Fibroblast of lung (primary cell): ENCODE data around the gene GNG3. TPM values are rescaled to one million over a fixed set of nuclear protein-coding genes. Genes with fewer than 3 reads are reported as not detected.
"Not testable (repeated sequence)": the region's sequence is repeated elsewhere in the genome, so short reads cannot be mapped to it uniquely, and the experiment has no call there.

ENCODE experiments used
- DNase-seq, 2 donors: peaks; one replicate each; pipeline versions ENCODE4 v3.0.0 to v3.0.0-alpha.2; 2010; ENCODE audit warnings: low read depth in 2 of 2
- H2AFZ ChIP-seq: 2 replicates; pipeline ENCODE4 v1.5.1; 2012; ENCODE audit warnings: low read length, control low read depth, inconsistent platforms
- H3K27ac ChIP-seq: 2 replicates; pipeline ENCODE4 v1.5.1; 2011; ENCODE audit warnings: low read length, control low read depth; ENCODE audit not compliant: insufficient read depth
- H3K27me3 ChIP-seq: 2 replicates; pipeline ENCODE4 v1.5.1; 2011; ENCODE audit warnings: mild to moderate bottlenecking, low read length; ENCODE audit not compliant: control insufficient read depth, insufficient read depth
- H3K36me3 ChIP-seq: 2 replicates; pipeline ENCODE4 v1.5.1; 2011; ENCODE audit warnings: low read length; ENCODE audit not compliant: control insufficient read depth, insufficient read depth
- H3K4me1 ChIP-seq: 2 replicates; pipeline ENCODE4 v1.5.1; 2011; ENCODE audit warnings: low read length; ENCODE audit not compliant: control insufficient read depth, insufficient read depth; ENCODE audit errors: extremely low read depth
- H3K4me2 ChIP-seq: 2 replicates; pipeline ENCODE4 v1.5.1; 2011; ENCODE audit warnings: low read length, control low read depth; ENCODE audit not compliant: insufficient read depth; ENCODE audit errors: extremely low read depth
- H3K4me3 ChIP-seq, 4 experiments: fragments of 200-600 bp in 1 of 4; sonication (generic) in 1 of 4; replicated peaks in 1 of 4; 2 replicates each; pipeline ENCODE4 v1.5.1; 2011 to 2016; ENCODE audit warnings: low read length in 4 of 4, low read depth in 3 of 4, mild to moderate bottlenecking in 3 of 4, control low read depth in 2 of 4, inconsistent platforms in 1 of 4, mixed read lengths in 1 of 4; ENCODE audit not compliant: insufficient read depth in 1 of 4; ENCODE audit errors: control extremely low read depth in 1 of 4
- H3K79me2 ChIP-seq: 2 replicates; pipeline ENCODE4 v1.5.1; 2012; ENCODE audit warnings: mild to moderate bottlenecking, low read length, inconsistent platforms; ENCODE audit not compliant: control insufficient read depth, insufficient read depth
- H3K9ac ChIP-seq: 2 replicates; pipeline ENCODE4 v1.5.1; 2011; ENCODE audit warnings: mild to moderate bottlenecking, low read length, control low read depth; ENCODE audit not compliant: insufficient read depth
- H3K9me3 ChIP-seq: 2 replicates; pipeline ENCODE4 v1.5.1; 2012; ENCODE audit warnings: low read depth, low read length; ENCODE audit not compliant: control insufficient read depth, insufficient read depth
- H4K20me1 ChIP-seq: 2 replicates; pipeline ENCODE4 v1.5.1; 2011; ENCODE audit warnings: low read length; ENCODE audit not compliant: control insufficient read depth, insufficient read depth; ENCODE audit errors: extremely low read depth
- EZH2 ChIP-seq: IDR thresholded peaks from 2 replicates; pipeline ENCODE4 v1.5.1; 2012; ENCODE audit warnings: low read length, control low read depth, mild to moderate bottlenecking; ENCODE audit errors: missing control alignments
- polyA plus RNA-seq, 2 donors: library from polyadenylated mRNA; depleted of rRNA in 1 of 2; stranded (reverse) in 1 of 2; unstranded in 1 of 2; fragments of >200 nt; gene quantifications; 2 replicates each; pipeline ENCODE4 v1.2.1, GENCODE V29; 2011 to 2012; ENCODE audit warnings: missing spikeins in 1 of 2
- total RNA-seq: library from RNA; depleted of rRNA; stranded (reverse); fragments of >200 nt; gene quantifications from 2 replicates; pipeline ENCODE4 v1.2.1, GENCODE V29; 2014
- TF ChIP-seq, protein P1 (sequence below), 2 donors: IDR thresholded peaks in 1 of 2; conservative IDR thresholded peaks in 1 of 2; 1 replicate in 1 of 2; 2 replicates in 1 of 2; pipeline ENCODE4 v1.5.1; 2011 to 2012; ENCODE audit warnings: low read length in 2 of 2, control low read depth in 1 of 2, inconsistent platforms in 1 of 2, low read depth in 1 of 2, mild to moderate bottlenecking in 1 of 2

Gene GNG3
- total and polyA plus RNA-seq, 2 donors (not counting 1 experiment from before 2014, with no cell fraction given), result not detected

DNA sequence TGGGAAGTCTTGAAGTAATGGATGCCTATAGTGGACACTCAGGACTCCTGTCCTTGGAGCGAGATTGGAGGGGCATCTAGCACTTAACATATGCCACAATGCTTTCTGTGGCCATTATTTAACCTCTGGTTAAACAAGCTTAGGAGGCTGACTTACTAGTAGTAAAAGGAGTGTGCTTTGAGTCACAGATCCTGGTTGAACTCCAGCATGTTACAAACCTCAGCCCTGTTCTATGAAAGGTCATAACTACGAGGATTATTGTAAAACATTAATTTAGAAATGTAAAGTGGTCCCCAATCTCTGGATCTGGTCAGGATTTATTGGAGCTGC, 34.3 kb upstream of the GNG3 start:
- peak overlapping the region in 1 of 4 experiments; percentile 63 for H3K4me3 ChIP-seq
- DNase-seq, result no peak

GRCh38 chr11:62675415-62675814, 32.1 kb upstream of the GNG3 start:
- not testable (repeated sequence) for H3K27me3 ChIP-seq, DNase-seq, H4K20me1 ChIP-seq, H3K4me1 ChIP-seq, H2AFZ ChIP-seq, H3K4me2 ChIP-seq, H3K9me3 ChIP-seq, H3K36me3 ChIP-seq, H3K4me3 ChIP-seq, H3K9ac ChIP-seq, H3K27ac ChIP-seq
- peaks cover 18% of the 10 kb centered on the region for H3K79me2 ChIP-seq

More for the DNA sequence above, 34.3 kb upstream of the GNG3 start:
- Histone ChIP-seq H4K20me1 (no peaks in the 10 kb centered on the region), H3K4me1 (peaks cover 4% of the 10 kb centered on the region), H3K36me3 (peaks cover 7% of the 10 kb centered on the region), H3K9me3 (no peaks in the 10 kb centered on the region), H3K27me3 (no peaks in the 10 kb centered on the region), H3K9ac (no peak overlapping the region), H3K79me2 (peaks cover 13% of the 10 kb centered on the region), H3K4me2 (no peak overlapping the region), H3K27ac (no peak overlapping the region), H2AFZ (no peak overlapping the region)
- no peak for TF ChIP-seq EZH2
- TF ChIP-seq, protein P1, sequence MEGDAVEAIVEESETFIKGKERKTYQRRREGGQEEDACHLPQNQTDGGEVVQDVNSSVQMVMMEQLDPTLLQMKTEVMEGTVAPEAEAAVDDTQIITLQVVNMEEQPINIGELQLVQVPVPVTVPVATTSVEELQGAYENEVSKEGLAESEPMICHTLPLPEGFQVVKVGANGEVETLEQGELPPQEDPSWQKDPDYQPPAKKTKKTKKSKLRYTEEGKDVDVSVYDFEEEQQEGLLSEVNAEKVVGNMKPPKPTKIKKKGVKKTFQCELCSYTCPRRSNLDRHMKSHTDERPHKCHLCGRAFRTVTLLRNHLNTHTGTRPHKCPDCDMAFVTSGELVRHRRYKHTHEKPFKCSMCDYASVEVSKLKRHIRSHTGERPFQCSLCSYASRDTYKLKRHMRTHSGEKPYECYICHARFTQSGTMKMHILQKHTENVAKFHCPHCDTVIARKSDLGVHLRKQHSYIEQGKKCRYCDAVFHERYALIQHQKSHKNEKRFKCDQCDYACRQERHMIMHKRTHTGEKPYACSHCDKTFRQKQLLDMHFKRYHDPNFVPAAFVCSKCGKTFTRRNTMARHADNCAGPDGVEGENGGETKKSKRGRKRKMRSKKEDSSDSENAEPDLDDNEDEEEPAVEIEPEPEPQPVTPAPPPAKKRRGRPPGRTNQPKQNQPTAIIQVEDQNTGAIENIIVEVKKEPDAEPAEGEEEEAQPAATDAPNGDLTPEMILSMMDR (conservative IDR thresholded peaks at IDR 0.05 in 1 of 2, IDR thresholded peaks at IDR 0.05 in 1 of 2; ENCODE audit: low read depth in 1 of 2, low read length in 2 of 2), result no peak

DNA sequence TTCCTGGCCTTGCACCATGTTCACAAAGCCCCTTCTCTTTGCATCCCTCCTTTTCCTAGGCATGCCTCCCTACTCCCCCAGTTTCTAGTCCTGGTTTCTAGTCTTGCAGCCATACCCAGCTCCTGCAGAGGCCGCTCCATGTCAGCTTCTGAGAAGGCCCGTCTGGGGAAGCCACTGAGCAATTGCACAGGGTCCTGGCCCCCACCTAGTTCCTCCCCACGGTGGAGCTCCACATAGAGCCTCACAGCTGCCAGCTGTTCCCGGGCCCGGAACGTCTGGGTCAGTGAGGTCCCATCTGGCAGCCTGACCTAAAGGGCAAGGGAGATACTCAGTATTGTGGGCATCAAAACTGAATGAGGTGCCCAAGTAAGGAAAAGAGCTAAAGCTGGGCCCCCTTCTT, 30.8 kb upstream of the GNG3 start:
- no peaks in the 10 kb centered on the region for H4K20me1 ChIP-seq
- peaks cover 15% of the 10 kb centered on the region for H3K79me2 ChIP-seq
- H3K9ac ChIP-seq, result no peak overlapping the region
- peaks cover 7% of the 10 kb centered on the region for H3K36me3 ChIP-seq
- no peak overlapping the region for H3K27ac ChIP-seq
- H3K4me2 ChIP-seq, result no peak overlapping the region
- H3K4me3 ChIP-seq, result no peak overlapping the region
- H2AFZ ChIP-seq, result no peak overlapping the region
- DNase-seq, result no peak
- TF ChIP-seq, protein P1 (conservative IDR thresholded peaks at IDR 0.05 in 1 of 2, IDR thresholded peaks at IDR 0.05 in 1 of 2; ENCODE audit: low read depth in 1 of 2, low read length in 2 of 2), result no peak
- no peak for TF ChIP-seq EZH2
- no peaks in the 10 kb centered on the region for H3K27me3 ChIP-seq
- H3K9me3 ChIP-seq, result no peaks in the 10 kb centered on the region
- H3K4me1 ChIP-seq, result peaks cover 5% of the 10 kb centered on the region
